Loucy (cell line): ENCODE data around the gene ADAM8.

Experiments
- H2AFZ ChIP-seq: fragments of 200-600 bp; sonication (generic); 2 replicates; pipeline ENCODE4 v1.6.0; 2016; ENCODE audit warnings: antibody characterized with exemption, mild to moderate bottlenecking, low read length, moderate library complexity
- H3F3A ChIP-seq: fragments of 200-600 bp; 2 replicates; pipeline ENCODE4 v1.6.0; 2016; ENCODE audit warnings: antibody characterized with exemption, low read depth, mild to moderate bottlenecking
- H3K27me3 ChIP-seq: fragments of 200-600 bp; sonication (generic); 2 replicates; pipeline ENCODE4 v1.6.1; 2014; ENCODE audit warnings: low read length, mild to moderate bottlenecking; ENCODE audit not compliant: insufficient read depth, poor library complexity, severe bottlenecking
- H3K36me3 ChIP-seq: fragments of 200-600 bp; sonication (generic); 2 replicates; pipeline ENCODE4 v1.6.1; 2016; ENCODE audit warnings: low read length; ENCODE audit not compliant: insufficient read depth
- H3K4me1 ChIP-seq: fragments of 200-600 bp; sonication (generic); 2 replicates; pipeline ENCODE4 v1.5.1; 2014; ENCODE audit warnings: low read length, mild to moderate bottlenecking; ENCODE audit not compliant: insufficient read depth, poor library complexity, severe bottlenecking
- H3K4me2 ChIP-seq: fragments of 200-600 bp; sonication (generic); 2 replicates; pipeline ENCODE4 v1.6.0; 2014; ENCODE audit warnings: antibody characterized with exemption, low read length, low read depth, mild to moderate bottlenecking; ENCODE audit not compliant: poor library complexity, severe bottlenecking
- H3K4me3 ChIP-seq: fragments of 200-600 bp; sonication (generic); 2 replicates; pipeline ENCODE4 v1.5.1; 2014; ENCODE audit warnings: low read length, mild to moderate bottlenecking, mixed read lengths; ENCODE audit not compliant: poor library complexity, severe bottlenecking
- H3K79me2 ChIP-seq: fragments of 200-600 bp; sonication (generic); 2 replicates; pipeline ENCODE4 v1.6.1; 2014; ENCODE audit warnings: low read length; ENCODE audit not compliant: insufficient read depth
- H3K9ac ChIP-seq: fragments of 200-600 bp; sonication (generic); 2 replicates; pipeline ENCODE4 v1.6.0; 2014; ENCODE audit warnings: mild to moderate bottlenecking, low read depth, low read length, moderate library complexity; ENCODE audit not compliant: poor library complexity, severe bottlenecking
- H3K9me2 ChIP-seq: fragments of 200-600 bp; sonication (generic); replicated peaks from 2 replicates; pipeline ENCODE4 v1.6.1; 2016; ENCODE audit warnings: low read depth, low read length, mixed read lengths
- H3K9me3 ChIP-seq: fragments of 200-600 bp; sonication (generic); 2 replicates; pipeline ENCODE4 v1.6.1; 2014; ENCODE audit warnings: mild to moderate bottlenecking, antibody characterized with exemption, low read length, low read depth; ENCODE audit not compliant: insufficient read depth
- H4K20me1 ChIP-seq: fragments of 200-600 bp; sonication (generic); 2 replicates; pipeline ENCODE4 v1.6.0; 2014; ENCODE audit warnings: antibody characterized with exemption, low read length, mild to moderate bottlenecking; ENCODE audit not compliant: insufficient read depth, poor library complexity, severe bottlenecking
- CTCF ChIP-seq: fragments of 200-600 bp; sonication (generic); conservative IDR thresholded peaks from 2 replicates; pipeline ENCODE4 v1.5.1; 2014; ENCODE audit warnings: mild to moderate bottlenecking, antibody characterized with exemption, low read length
- EZH2phosphoT487 ChIP-seq: fragments of 200-600 bp; IDR thresholded peaks from 2 replicates; pipeline ENCODE4 v1.6.1; 2018; ENCODE audit warnings: antibody characterized with exemption, mild to moderate bottlenecking, moderate library complexity, borderline replicate concordance

Gene ADAM8

GRCh38 chr10:133312769-133313145 is 36.1 kb upstream of the ADAM8 start:
- Histone ChIP-seq H3K27me3 (no peaks in the 10 kb centered on the region), H3K4me1 (peaks cover 7% of the 10 kb centered on the region), H3K4me2 (no peak overlapping the region), H3K9me3 (no peaks in the 10 kb centered on the region), H3K4me3 (no peak overlapping the region), H3K79me2 (peaks cover 16% of the 10 kb centered on the region), H3K9me2 (no peaks in the 10 kb centered on the region), H3K9ac (no peak overlapping the region), H3F3A (no peaks in the 10 kb centered on the region; the same call in 1 of the 2 replicates), H3K36me3 (no peaks in the 10 kb centered on the region), H2AFZ (no peak overlapping the region), H4K20me1 (peaks cover 5% of the 10 kb centered on the region)
- TF ChIP-seq EZH2phosphoT487 (no peak), CTCF (no peak)

GRCh38 chr10:133312016-133312768 is 35.5 kb upstream of the ADAM8 start:
- no peak overlapping the region for H3K4me2 ChIP-seq
- H4K20me1 ChIP-seq = peaks cover 9% of the 10 kb centered on the region
- no peak overlapping the region for H3K9ac ChIP-seq
- peaks cover 20% of the 10 kb centered on the region for H3K79me2 ChIP-seq
- no peaks in the 10 kb centered on the region; the same call in 1 of the 2 replicates for H3F3A ChIP-seq
- H3K9me3 ChIP-seq = no peaks in the 10 kb centered on the region
- peaks cover 12% of the 10 kb centered on the region for H3K4me1 ChIP-seq
- no peaks in the 10 kb centered on the region for H3K9me2 ChIP-seq
- no peaks in the 10 kb centered on the region for H3K36me3 ChIP-seq
- H3K4me3 ChIP-seq = no peak overlapping the region
- TF ChIP-seq CTCF = no peak
- TF ChIP-seq EZH2phosphoT487 = no peak
- H3K27me3 ChIP-seq = no peaks in the 10 kb centered on the region
- H2AFZ ChIP-seq = no peak overlapping the region

- Histone ChIP-seq H4K20me1 (peaks cover 11% of the 10 kb centered on the region), H3K4me2 (no peak overlapping the region)
Measured at GRCh38 chr10:133311570-133311969, 34.9 kb upstream of the ADAM8 start.

More at GRCh38 chr10:133311570-133311969, 34.9 kb upstream of the ADAM8 start:
- Histone ChIP-seq H3K79me2 (peaks cover 26% of the 10 kb centered on the region), H3K9me2 (no peaks in the 10 kb centered on the region), H3K4me3 (no peak overlapping the region), H3F3A (no peaks in the 10 kb centered on the region; the same call in 1 of the 2 replicates), H3K4me1 (peaks cover 17% of the 10 kb centered on the region), H3K27me3 (no peaks in the 10 kb centered on the region), H2AFZ (no peak overlapping the region), H3K9me3 (no peaks in the 10 kb centered on the region), H3K36me3 (no peaks in the 10 kb centered on the region), H3K9ac (no peak overlapping the region)
- TF ChIP-seq EZH2phosphoT487 (no peak), CTCF (no peak)
